GM06990 (cell line): ENCODE measurements around the gene CDH4.

Source experiments
- DNase-seq: peaks from one replicate; pipeline ENCODE4 v3.0.0-alpha.2; 2011; ENCODE audit not compliant: insufficient read length; ENCODE audit errors: extremely low read depth
- H3K27me3 ChIP-seq: replicated peaks from 2 replicates; pipeline ENCODE4 v1.6.0; 2011; ENCODE audit warnings: low read length; ENCODE audit not compliant: control insufficient read depth, insufficient read depth
- H3K36me3 ChIP-seq: 2 replicates; pipeline ENCODE4 v1.5.1; 2011; ENCODE audit warnings: low read length; ENCODE audit not compliant: control insufficient read depth, insufficient read depth
- H3K4me3 ChIP-seq: replicated peaks from 2 replicates; pipeline ENCODE4 v1.5.1; 2011; ENCODE audit warnings: low read depth, mild to moderate bottlenecking, control low read depth, low read length
- CTCF ChIP-seq: IDR thresholded peaks from 2 replicates; pipeline ENCODE4 v1.5.1; 2011; ENCODE audit warnings: low read length, control low read depth, mild to moderate bottlenecking, inconsistent platforms; ENCODE audit not compliant: insufficient read depth, poor library complexity, severe bottlenecking

CDH4 gene

GRCh38 chr20:61623451-61623850 is 371.4 kb downstream of the CDH4 start:
- Histone ChIP-seq H3K36me3 (no peaks in the 10 kb centered on the region), H3K27me3 (no peaks in the 10 kb centered on the region), H3K4me3 (no peak overlapping the region)
- DNase-seq: no peak
- no peak for TF ChIP-seq CTCF

GRCh38 chr20:61625246-61625645 is 373.2 kb downstream of the CDH4 start:
- TF ChIP-seq CTCF: no peak
- Histone ChIP-seq H3K36me3 (no peaks in the 10 kb centered on the region), H3K4me3 (no peak overlapping the region), H3K27me3 (no peaks in the 10 kb centered on the region)
- DNase-seq: no peak

- Histone ChIP-seq H3K27me3 (no peaks in the 10 kb centered on the region), H3K4me3 (no peak overlapping the region), H3K36me3 (no peaks in the 10 kb centered on the region)
- no peak for TF ChIP-seq CTCF
- DNase-seq: no peak
These were observed 374.4 kb downstream of the CDH4 start for GRCh38 chr20:61626412-61626811.

- Histone ChIP-seq H3K27me3 (no peaks in the 10 kb centered on the region), H3K4me3 (no peak overlapping the region), H3K36me3 (no peaks in the 10 kb centered on the region)
- no peak for DNase-seq
- no peak for TF ChIP-seq CTCF
These were observed 375.8 kb downstream of the CDH4 start for GRCh38 chr20:61627791-61628415.

GRCh38 chr20:61628480-61628879 is 376.4 kb downstream of the CDH4 start:
- TF ChIP-seq CTCF: no peak
- DNase-seq: no peak
- Histone ChIP-seq H3K4me3 (no peak overlapping the region), H3K36me3 (no peaks in the 10 kb centered on the region), H3K27me3 (no peaks in the 10 kb centered on the region)
